HEK293 (cell line): ENCODE measurements around the gene SMAD4.
A peak's percentile ranks its signal among the peaks of the same experiment; 100 is the strongest.

Source experiments
- CTCF ChIA-PET: fragments of 350-600 bp; formaldehyde crosslinking; extraction: SDS; loops from one replicate; lab custom pipeline; 2021; ENCODE audit warnings: antibody characterized with exemption; lab: Yijun Ruan, JAX
- POLR2A ChIA-PET: fragments of 300-600 bp; formaldehyde crosslinking; extraction: SDS; loops from one replicate; lab custom pipeline; 2020; ENCODE audit warnings: antibody characterized with exemption, inconsistent platforms; lab: Yijun Ruan, JAX
- H3K27ac ChIP-seq: fragments of 200-500 bp; sonication (Bioruptor generic); 2 replicates; pipeline ENCODE4 v1.5.1; 2014; ENCODE audit warnings: low read depth, low read length, control low read depth, inconsistent platforms; ENCODE audit errors: extremely low read depth
- H3K36me3 ChIP-seq, 2 experiments: fragments of 200-500 bp in 1 of 2; sonication (Bioruptor generic) in 1 of 2; 1 replicate in 1 of 2; 2 replicates in 1 of 2; pipeline ENCODE4 v1.5.1; 2014 to 2017; ENCODE audit warnings: inconsistent platforms in 2 of 2, low read length in 2 of 2; ENCODE audit not compliant: control insufficient read depth in 2 of 2, insufficient read depth in 1 of 2
- H3K4me1 ChIP-seq: fragments of 200-500 bp; sonication (Bioruptor generic); 2 replicates; pipeline ENCODE4 v1.5.1; 2014; ENCODE audit warnings: mild to moderate bottlenecking, low read length, inconsistent platforms; ENCODE audit not compliant: control insufficient read depth, insufficient read depth
- H3K4me3 ChIP-seq: 2 replicates; pipeline ENCODE4 v1.5.1; 2011; ENCODE audit warnings: low read depth, mild to moderate bottlenecking, control low read depth, low read length, moderate library complexity
- H3K9me3 ChIP-seq: fragments of 200-500 bp; sonication (Bioruptor generic); 2 replicates; pipeline ENCODE4 v1.5.1; 2014; ENCODE audit warnings: low read depth, low read length, inconsistent platforms; ENCODE audit not compliant: control insufficient read depth, insufficient read depth
- BCL11A ChIP-seq: fragments of 450-650 bp; formaldehyde crosslinking; IDR thresholded peaks from 2 replicates; pipeline ENCODE4 v1.5.1; 2016; ENCODE audit warnings: low read depth, missing biosample characterization, missing genetic modification characterization
- GLIS1 ChIP-seq: fragments of 450-650 bp; formaldehyde crosslinking; IDR thresholded peaks from 2 replicates; pipeline ENCODE4 v1.5.1; 2016; ENCODE audit warnings: missing biosample characterization, missing genetic modification characterization
- GLIS2 ChIP-seq: fragments of 450-650 bp; formaldehyde crosslinking; IDR thresholded peaks from 2 replicates; pipeline ENCODE4 v1.5.1; 2016; ENCODE audit warnings: missing biosample characterization, missing genetic modification characterization
- KLF1 ChIP-seq: fragments of 450-650 bp; formaldehyde crosslinking; IDR thresholded peaks from 2 replicates; pipeline ENCODE4 v1.5.1; 2016; ENCODE audit warnings: missing biosample characterization, missing genetic modification characterization
- KLF10 ChIP-seq: fragments of 450-650 bp; IDR thresholded peaks from 2 replicates; pipeline ENCODE4 v1.5.1; 2018; ENCODE audit warnings: missing biosample characterization, mild to moderate bottlenecking, missing genetic modification characterization
- KLF7 ChIP-seq: fragments of 450-650 bp; formaldehyde crosslinking; IDR thresholded peaks from 2 replicates; pipeline ENCODE4 v1.5.1; 2016; ENCODE audit warnings: missing biosample characterization, missing genetic modification characterization, borderline replicate concordance
- KLF8 ChIP-seq: fragments of 450-650 bp; formaldehyde crosslinking; IDR thresholded peaks from 2 replicates; pipeline ENCODE4 v1.5.1; 2016; ENCODE audit warnings: missing biosample characterization, missing genetic modification characterization
- OSR2 ChIP-seq: fragments of 450-650 bp; formaldehyde crosslinking; IDR thresholded peaks from 2 replicates; pipeline ENCODE4 v1.5.1; 2016; ENCODE audit warnings: missing biosample characterization, missing genetic modification characterization
- PATZ1 ChIP-seq: fragments of 450-650 bp; formaldehyde crosslinking; IDR thresholded peaks from 2 replicates; pipeline ENCODE4 v1.5.1; 2016; ENCODE audit warnings: missing biosample characterization, missing genetic modification characterization
- SCRT1 ChIP-seq: fragments of 450-650 bp; formaldehyde crosslinking; IDR thresholded peaks from 2 replicates; pipeline ENCODE4 v1.5.1; 2016; ENCODE audit warnings: missing biosample characterization, missing genetic modification characterization, borderline replicate concordance
- SP2 ChIP-seq: fragments of 450-650 bp; formaldehyde crosslinking; IDR thresholded peaks from 2 replicates; pipeline ENCODE4 v1.5.1; 2016; ENCODE audit warnings: missing biosample characterization, missing genetic modification characterization
- TRIM28 ChIP-seq: IDR thresholded peaks from 2 replicates; pipeline ENCODE4 v1.6.1; 2011; ENCODE audit warnings: low read length, control low read depth, borderline replicate concordance
- ZBTB49 ChIP-seq: fragments of 450-650 bp; formaldehyde crosslinking; IDR thresholded peaks from 2 replicates; pipeline ENCODE4 v1.5.1; 2016; ENCODE audit warnings: missing biosample characterization, missing genetic modification characterization, low read depth
- ZNF132 ChIP-seq: fragments of 450-650 bp; formaldehyde crosslinking; IDR thresholded peaks from 2 replicates; pipeline ENCODE4 v1.5.1; 2017; ENCODE audit warnings: missing biosample characterization, missing genetic modification characterization, borderline replicate concordance
- ZNF157 ChIP-seq: fragments of 450-650 bp; formaldehyde crosslinking; IDR thresholded peaks from 2 replicates; pipeline ENCODE4 v1.5.1; 2016; ENCODE audit warnings: missing biosample characterization, missing genetic modification characterization
- ZNF341 ChIP-seq: fragments of 450-650 bp; formaldehyde crosslinking; IDR thresholded peaks from 2 replicates; pipeline ENCODE4; 2016; ENCODE audit warnings: low read depth, missing biosample characterization, missing genetic modification characterization
- ZNF354C ChIP-seq: fragments of 450-650 bp; formaldehyde crosslinking; IDR thresholded peaks from 2 replicates; pipeline ENCODE4 v1.5.1; 2016; ENCODE audit warnings: missing biosample characterization, missing genetic modification characterization, low read depth, borderline replicate concordance
- ZNF48 ChIP-seq: fragments of 450-650 bp; formaldehyde crosslinking; IDR thresholded peaks from 2 replicates; pipeline ENCODE4 v1.5.1; 2016; ENCODE audit warnings: missing biosample characterization, missing genetic modification characterization
- ZNF558 ChIP-seq: fragments of 450-650 bp; formaldehyde crosslinking; IDR thresholded peaks from 2 replicates; pipeline ENCODE4 v1.5.1; 2016; ENCODE audit warnings: missing biosample characterization, missing genetic modification characterization
- ZNF596 ChIP-seq: fragments of 450-650 bp; IDR thresholded peaks from 2 replicates; pipeline ENCODE4 v1.5.0; 2018; ENCODE audit warnings: missing biosample characterization, mild to moderate bottlenecking, missing genetic modification characterization, moderate library complexity
- ZNF610 ChIP-seq: fragments of 450-650 bp; formaldehyde crosslinking; IDR thresholded peaks from 2 replicates; pipeline ENCODE4 v1.5.1; 2016; ENCODE audit warnings: missing biosample characterization, missing genetic modification characterization, borderline replicate concordance
- ZNF626 ChIP-seq: fragments of 450-650 bp; sonication (Bioruptor Pico); formaldehyde crosslinking; IDR thresholded peaks from 2 replicates; pipeline ENCODE4 v1.5.1; 2018; ENCODE audit warnings: missing biosample characterization, missing genetic modification characterization, inconsistent platforms
- ZNF658 ChIP-seq: fragments of 450-650 bp; formaldehyde crosslinking; IDR thresholded peaks from 2 replicates; pipeline ENCODE4; 2016; ENCODE audit warnings: missing biosample characterization, missing genetic modification characterization
- ZNF677 ChIP-seq: fragments of 450-650 bp; IDR thresholded peaks from 2 replicates; pipeline ENCODE4 v1.5.0; 2018; ENCODE audit warnings: missing biosample characterization, mild to moderate bottlenecking, missing genetic modification characterization, moderate library complexity
- ZNF776 ChIP-seq: fragments of 450-650 bp; formaldehyde crosslinking; IDR thresholded peaks from 2 replicates; pipeline ENCODE4 v1.5.0; 2017; ENCODE audit warnings: missing biosample characterization, missing genetic modification characterization, borderline replicate concordance
- TF ChIP-seq, protein P1 (sequence below): fragments of 450-650 bp; formaldehyde crosslinking; IDR thresholded peaks from 2 replicates; pipeline ENCODE4 v1.5.1; 2017; ENCODE audit warnings: missing biosample characterization, missing genetic modification characterization
- TF ChIP-seq, protein P2 (sequence below): fragments of 450-650 bp; formaldehyde crosslinking; IDR thresholded peaks from 2 replicates; pipeline ENCODE4 v1.5.1; 2016; ENCODE audit warnings: missing biosample characterization, missing genetic modification characterization

SMAD4 gene

DNA sequence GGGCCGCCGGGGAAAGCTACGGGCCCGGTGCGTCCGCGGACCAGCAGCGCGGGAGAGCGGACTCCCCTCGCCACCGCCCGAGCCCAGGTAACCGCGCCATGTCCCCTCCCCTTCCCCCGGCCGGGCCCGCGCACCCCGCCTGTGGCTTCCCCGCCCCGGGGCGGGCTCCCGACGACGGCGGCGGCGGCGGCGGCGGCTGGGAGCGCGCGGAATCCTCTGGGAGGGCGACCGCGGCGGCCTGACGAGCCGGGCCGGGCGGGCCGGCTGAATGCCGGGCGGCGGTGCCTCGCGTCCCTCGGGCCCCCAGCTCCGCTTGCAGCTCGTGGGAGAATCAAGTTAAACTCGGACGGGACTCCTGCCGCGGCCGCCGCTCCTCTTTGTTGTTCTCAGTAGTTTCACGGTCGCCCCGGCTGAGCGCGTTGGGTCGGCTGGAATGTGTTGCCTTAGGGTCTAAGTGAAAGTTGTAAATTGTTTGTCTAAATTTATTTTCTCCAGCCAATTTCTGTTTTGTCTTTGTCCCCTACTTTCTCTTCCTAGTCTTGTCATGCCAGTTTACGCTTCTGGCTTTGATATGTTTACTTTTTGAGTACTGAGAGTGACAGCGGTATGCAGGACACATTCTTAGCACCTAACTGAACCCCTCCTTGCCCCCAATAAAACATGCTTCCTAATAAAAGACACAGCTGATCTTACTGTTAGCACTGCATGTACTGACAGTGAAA, 685 bp downstream of the SMAD4 start:
- POLR2A ChIA-PET, result interaction anchor here (0.6 to 4.2 kb wide), 16 partner anchors 10 to 358 kb away, joined by 3 to 60 read pairs (median 4); partner anchors contain the start of genes ELAC1 and ME2
- H3K27ac ChIP-seq, result peak overlapping the region; percentile 100
- CTCF ChIA-PET, result interaction anchor here (0.7 to 1.6 kb wide), 7 partner anchors 12 to 210 kb away, joined by 3 to 4 read pairs (median 3); partner anchors contain the start of gene MRO
- H3K9me3 ChIP-seq, result no peaks in the 10 kb centered on the region
- peaks cover 5 to 13% of the 10 kb centered on the region in 2 experiments for H3K36me3 ChIP-seq
- peak overlapping the region; percentile 87 for H3K4me3 ChIP-seq
- peaks cover 28% of the 10 kb centered on the region for H3K4me1 ChIP-seq
- TF ChIP-seq GLIS1 (tag by site-specific recombination), result no peak
- peak; percentile 27; the same call in 1 of the 2 replicates for TF ChIP-seq KLF1 (tag by site-specific recombination)
- TF ChIP-seq GLIS2 (tag by site-specific recombination), result no peak
- no peak for TF ChIP-seq ZNF626 (tag by site-specific recombination)
- no peak for TF ChIP-seq ZNF596
- no peak for TF ChIP-seq KLF8 (tag by site-specific recombination)
- TF ChIP-seq, protein P1, sequence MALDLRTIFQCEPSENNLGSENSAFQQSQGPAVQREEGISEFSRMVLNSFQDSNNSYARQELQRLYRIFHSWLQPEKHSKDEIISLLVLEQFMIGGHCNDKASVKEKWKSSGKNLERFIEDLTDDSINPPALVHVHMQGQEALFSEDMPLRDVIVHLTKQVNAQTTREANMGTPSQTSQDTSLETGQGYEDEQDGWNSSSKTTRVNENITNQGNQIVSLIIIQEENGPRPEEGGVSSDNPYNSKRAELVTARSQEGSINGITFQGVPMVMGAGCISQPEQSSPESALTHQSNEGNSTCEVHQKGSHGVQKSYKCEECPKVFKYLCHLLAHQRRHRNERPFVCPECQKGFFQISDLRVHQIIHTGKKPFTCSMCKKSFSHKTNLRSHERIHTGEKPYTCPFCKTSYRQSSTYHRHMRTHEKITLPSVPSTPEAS, result no peak
- TF ChIP-seq ZNF677, result no peak
- peak; percentile 29; the same call in 1 of the 2 replicates for TF ChIP-seq PATZ1 (tag by site-specific recombination)
- no peak for TF ChIP-seq SCRT1 (tag by site-specific recombination)
- TF ChIP-seq ZNF610 (tag by site-specific recombination), result peak; percentile 72; the same call in 1 of the 2 replicates
- TF ChIP-seq ZNF48 (tag by site-specific recombination), result no peak
- TF ChIP-seq ZNF157 (tag by site-specific recombination), result no peak
- TF ChIP-seq ZNF658, result no peak
- no peak for TF ChIP-seq ZBTB49 (tag by site-specific recombination)
- TF ChIP-seq, protein P2, sequence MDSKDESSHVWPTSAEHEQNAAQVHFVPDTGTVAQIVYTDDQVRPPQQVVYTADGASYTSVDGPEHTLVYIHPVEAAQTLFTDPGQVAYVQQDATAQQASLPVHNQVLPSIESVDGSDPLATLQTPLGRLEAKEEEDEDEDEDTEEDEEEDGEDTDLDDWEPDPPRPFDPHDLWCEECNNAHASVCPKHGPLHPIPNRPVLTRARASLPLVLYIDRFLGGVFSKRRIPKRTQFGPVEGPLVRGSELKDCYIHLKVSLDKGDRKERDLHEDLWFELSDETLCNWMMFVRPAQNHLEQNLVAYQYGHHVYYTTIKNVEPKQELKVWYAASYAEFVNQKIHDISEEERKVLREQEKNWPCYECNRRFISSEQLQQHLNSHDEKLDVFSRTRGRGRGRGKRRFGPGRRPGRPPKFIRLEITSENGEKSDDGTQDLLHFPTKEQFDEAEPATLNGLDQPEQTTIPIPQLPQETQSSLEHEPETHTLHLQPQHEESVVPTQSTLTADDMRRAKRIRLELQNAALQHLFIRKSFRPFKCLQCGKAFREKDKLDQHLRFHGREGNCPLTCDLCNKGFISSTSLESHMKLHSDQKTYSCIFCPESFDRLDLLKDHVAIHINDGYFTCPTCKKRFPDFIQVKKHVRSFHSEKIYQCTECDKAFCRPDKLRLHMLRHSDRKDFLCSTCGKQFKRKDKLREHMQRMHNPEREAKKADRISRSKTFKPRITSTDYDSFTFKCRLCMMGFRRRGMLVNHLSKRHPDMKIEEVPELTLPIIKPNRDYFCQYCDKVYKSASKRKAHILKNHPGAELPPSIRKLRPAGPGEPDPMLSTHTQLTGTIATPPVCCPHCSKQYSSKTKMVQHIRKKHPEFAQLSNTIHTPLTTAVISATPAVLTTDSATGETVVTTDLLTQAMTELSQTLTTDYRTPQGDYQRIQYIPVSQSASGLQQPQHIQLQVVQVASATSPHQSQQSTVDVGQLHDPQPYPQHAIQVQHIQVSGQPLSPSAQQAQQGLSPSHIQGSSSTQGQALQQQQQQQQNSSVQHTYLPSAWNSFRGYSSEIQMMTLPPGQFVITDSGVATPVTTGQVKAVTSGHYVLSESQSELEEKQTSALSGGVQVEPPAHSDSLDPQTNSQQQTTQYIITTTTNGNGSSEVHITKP (tag by site-specific recombination), result no peak
- no peak for TF ChIP-seq BCL11A (tag by site-specific recombination)
- no peak for TF ChIP-seq ZNF558 (tag by site-specific recombination)
- no peak for TF ChIP-seq ZNF354C
- TF ChIP-seq ZNF341 (tag by site-specific recombination), result no peak
- TF ChIP-seq OSR2 (tag by site-specific recombination), result no peak
- TF ChIP-seq TRIM28, result no peak
- no peak for TF ChIP-seq ZNF132 (tag by site-specific recombination)
- TF ChIP-seq ZNF776 (tag by site-specific recombination), result no peak
- no peak for TF ChIP-seq KLF10 (tag by site-specific recombination)
- no peak for TF ChIP-seq KLF7 (tag by site-specific recombination)
- TF ChIP-seq SP2 (tag by site-specific recombination), result no peak
